ENCODE results near the gene ZBTB17.

GRCh38 chr1:16019644-16020277 is 43.9 kb upstream of the ZBTB17 start:
- TF ChIP-seq, protein P1, sequence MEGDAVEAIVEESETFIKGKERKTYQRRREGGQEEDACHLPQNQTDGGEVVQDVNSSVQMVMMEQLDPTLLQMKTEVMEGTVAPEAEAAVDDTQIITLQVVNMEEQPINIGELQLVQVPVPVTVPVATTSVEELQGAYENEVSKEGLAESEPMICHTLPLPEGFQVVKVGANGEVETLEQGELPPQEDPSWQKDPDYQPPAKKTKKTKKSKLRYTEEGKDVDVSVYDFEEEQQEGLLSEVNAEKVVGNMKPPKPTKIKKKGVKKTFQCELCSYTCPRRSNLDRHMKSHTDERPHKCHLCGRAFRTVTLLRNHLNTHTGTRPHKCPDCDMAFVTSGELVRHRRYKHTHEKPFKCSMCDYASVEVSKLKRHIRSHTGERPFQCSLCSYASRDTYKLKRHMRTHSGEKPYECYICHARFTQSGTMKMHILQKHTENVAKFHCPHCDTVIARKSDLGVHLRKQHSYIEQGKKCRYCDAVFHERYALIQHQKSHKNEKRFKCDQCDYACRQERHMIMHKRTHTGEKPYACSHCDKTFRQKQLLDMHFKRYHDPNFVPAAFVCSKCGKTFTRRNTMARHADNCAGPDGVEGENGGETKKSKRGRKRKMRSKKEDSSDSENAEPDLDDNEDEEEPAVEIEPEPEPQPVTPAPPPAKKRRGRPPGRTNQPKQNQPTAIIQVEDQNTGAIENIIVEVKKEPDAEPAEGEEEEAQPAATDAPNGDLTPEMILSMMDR (conservative IDR thresholded peaks at IDR 0.05), result no peak
- TF ChIP-seq ZFX (IDR thresholded peaks at IDR 0.05), result no peak

All from C4-2B (cell line).